CD4-positive, alpha-beta T cell treated with Interleukin-12 subunit alpha and Interleukin-12 subunit beta, for 1 hour (primary cell): ENCODE results near the gene PHLDA1.
A peak's percentile ranks its signal among the peaks of the same experiment; 100 is the strongest.

Experiments
- DNase-seq: peaks from one replicate; pipeline ENCODE4 v3.0.0-alpha.2; 2020

PHLDA1 gene

DNA sequence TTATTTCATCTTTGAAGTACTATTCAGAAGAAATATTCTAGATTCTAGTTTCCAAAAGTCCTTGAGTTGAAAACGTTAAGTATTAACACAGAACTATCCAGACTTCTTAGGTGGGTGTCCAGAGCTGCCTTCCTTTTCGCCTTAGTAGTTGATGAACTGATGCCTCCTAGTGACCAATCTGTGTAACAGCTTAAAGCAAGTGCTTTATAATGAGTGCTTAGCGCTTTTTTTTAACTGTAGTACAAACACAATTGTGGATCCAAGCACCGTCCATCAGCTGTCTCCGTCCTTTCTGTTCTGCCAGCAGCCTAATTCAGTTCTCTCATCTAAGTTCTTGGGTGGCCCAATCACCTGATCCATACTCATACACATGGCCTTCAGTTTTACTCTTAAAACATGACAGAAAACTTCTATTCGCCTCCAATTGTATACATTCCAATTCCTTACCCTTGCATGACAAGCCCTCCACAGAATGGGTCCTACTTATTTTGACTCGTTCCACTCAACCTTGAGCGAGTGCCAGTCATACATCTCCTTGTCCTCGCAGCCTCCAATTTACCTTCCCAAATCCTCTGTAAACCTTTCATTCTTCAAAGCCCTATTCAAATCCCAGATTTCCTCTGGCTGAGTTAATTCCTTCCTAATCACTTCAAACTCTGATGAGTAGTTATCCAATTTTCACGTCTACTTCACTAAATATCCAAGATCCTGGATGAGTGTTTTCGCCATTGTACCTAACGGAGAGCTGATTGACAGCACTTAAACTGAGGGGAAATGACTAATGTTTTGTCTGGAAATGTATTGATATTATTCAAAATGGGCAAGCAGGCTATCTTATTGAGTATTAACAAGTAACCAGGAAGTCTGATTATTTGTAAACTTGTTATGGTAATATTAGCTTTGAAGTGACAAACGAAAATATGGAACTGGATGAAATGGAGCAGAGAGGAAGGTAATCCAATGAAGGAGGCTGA, 5.8 kb upstream of the PHLDA1 start:
- DNase-seq = peak; percentile 77

DNA sequence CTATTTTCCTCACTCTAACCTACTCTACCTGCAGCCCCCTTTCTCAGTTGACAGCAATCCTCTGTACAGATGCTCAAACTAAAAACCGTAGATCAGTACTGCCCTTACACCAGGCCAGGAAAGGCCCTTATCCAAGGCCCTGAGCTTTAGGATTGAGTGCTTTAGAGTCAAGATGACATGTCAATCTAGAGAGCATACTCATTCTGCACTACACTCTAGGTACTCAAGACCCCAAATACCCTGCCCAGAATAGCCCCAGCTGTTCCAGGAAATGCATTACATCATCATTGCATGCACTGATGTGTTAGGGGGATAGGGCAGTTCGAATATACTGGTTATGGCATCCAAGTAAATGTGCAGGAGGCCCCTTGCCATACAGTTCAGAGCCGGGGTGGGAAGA, 3.5 kb upstream of the PHLDA1 start:
- DNase-seq = no peak

DNA sequence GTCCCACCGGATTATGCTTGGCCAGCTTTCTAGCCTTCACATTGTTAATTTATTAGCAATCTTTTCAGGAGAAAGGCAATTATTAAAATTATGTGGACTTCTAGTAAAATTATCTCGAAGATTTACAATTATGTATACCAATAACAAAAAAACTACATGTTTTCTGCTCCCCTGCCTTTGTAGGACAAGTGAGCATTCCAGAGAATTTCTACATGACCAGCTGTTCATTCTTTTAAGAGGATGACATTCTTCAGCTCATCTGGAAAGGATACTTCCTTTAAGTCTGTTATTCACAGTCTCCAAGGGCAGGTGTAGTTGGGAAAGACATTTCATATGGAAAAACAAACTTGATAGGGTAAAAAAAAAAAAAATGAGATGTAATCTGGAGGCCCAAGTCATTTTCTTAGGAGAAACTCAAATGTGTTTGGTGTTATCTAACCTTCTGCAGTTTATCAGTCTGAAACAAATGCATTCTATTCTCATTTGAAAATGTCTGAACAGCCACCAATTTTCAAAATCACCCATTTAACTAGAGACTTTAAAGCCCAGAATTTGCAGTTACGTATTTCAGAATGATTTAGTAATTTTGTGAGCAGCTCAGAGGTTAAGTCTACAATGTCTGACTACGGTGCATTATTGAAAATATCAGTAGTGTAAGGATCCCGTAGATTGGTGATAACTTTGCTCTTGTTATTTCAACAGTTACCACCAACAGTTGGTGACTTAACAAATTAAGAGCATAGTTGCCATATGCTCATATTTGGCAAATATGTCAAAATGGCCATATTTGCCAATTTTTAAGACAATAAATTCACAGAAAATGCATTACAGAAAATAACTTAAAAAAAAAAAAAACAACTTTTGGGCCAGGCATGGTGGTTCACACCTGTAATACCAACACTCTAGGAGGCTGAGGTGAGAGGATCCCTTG, 1.8 kb upstream of the PHLDA1 start:
- DNase-seq = no peak

DNA sequence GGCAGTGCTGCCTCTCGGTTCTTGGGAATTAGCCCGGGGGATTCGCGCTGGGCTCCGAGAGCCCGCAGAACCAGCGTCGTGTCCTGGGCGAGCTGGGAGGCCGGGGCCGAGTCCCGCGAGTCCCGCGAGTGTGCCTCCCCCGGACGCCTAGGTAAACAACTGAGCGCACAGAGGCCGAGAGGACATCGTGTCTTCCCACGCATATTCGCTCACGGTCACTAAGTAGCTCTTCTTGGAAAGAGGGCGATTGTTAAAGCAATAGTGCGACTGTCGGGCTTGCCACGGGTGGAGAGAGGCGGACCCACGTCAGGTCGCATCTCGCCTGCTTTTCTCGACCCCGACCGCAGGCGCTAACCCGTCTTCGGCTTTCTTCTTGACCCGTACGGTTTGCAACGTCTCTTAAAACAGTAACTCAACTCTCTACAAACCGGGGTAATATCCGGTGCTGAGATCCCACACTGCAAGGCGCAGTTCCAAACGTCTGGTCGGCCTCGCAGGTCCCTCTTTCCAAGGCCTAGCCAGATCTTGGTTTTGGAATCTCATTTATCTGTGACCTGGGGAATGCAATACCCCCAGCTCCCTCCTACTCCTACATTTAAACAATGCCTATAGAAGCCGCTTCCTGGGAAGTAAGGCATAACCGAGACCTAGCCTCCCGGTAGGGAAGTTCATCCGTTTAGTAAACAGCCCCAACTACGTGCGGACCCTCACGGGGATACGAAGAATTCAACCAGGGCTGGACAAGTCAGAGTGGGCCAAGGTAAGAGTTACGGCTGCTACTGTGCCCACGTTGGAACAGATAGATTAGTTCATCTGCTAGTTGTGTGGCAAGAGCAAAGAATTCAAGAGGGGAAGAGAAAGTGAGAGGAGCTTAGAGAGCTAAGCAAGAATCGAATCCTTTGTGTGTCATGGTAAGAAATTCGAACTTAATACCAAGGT, 736 bp upstream of the PHLDA1 start:
- DNase-seq = peak; percentile 46

DNA sequence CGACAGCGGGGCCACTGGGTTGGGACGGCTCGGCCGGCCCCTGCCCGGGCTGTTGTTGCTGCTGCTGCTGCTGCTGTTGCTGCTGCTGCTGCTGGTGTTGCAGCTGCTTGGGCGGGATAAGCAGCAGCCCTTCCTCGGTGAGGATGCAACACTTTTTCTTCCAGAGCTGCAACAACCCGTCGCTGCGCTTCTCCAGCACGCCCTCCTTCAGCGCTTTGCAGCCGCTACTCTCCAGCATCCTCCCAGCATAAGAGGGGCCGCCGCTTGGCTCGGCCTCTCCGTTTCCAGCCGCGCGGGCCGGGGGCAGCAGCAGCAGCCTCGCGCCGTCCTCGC, 529 bp downstream of the PHLDA1 start:
- DNase-seq = peak; percentile 33

DNA sequence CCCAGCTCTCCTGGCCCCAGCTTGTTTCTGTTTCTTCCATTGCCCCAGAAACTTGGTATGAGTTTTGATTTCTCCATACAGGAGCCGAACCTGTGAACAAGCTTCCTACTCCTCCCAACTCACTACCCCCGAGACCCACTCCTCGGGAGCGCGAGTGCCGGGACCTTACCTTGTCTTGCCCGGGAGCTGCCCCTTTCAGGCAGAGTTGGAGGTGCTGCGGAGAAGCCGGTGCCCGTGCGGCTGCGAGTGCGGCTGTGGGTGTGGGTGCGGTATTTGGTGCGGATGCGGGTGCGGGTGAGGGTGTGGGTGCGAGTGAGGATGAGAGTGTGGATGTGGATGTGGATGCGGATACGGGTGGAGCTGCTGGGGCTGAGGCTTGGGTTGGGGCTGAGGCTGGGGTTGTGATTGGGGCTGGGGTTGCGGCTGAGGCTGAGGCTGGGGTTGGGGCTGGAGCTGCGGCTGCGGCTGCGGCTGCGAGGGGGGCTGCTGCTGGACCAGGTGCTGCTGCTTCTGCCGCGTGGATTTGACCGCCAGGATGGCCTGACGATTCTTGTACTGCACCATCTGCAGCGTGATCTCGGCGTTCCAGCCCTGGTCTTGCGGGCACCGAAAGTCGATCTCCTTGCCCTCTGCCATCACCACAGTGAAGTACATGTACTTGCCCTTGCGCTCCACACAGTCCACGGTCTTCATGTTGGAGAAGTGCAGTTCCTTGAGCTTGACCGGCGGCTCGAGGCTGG, 1.1 kb downstream of the PHLDA1 start:
- DNase-seq = peak; percentile 66

DNA sequence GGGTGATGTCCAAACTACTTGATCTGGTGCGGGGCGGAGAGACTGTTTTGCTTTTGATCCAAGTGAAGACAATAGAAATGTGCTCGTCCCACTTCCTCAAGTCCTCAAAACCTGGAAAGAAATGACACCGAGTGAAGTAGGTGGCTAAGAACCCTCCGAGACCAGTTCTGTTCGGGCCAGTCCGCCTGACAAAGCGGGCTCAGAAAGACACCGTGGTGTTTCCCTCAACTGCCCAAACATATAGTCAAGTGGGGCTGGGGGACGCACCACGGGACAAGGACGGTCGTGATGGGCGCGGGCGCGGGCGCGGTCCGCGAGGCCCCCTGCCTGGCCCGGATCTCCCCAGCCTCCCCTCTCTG, 1.6 kb downstream of the PHLDA1 start:
- DNase-seq = no peak

DNA sequence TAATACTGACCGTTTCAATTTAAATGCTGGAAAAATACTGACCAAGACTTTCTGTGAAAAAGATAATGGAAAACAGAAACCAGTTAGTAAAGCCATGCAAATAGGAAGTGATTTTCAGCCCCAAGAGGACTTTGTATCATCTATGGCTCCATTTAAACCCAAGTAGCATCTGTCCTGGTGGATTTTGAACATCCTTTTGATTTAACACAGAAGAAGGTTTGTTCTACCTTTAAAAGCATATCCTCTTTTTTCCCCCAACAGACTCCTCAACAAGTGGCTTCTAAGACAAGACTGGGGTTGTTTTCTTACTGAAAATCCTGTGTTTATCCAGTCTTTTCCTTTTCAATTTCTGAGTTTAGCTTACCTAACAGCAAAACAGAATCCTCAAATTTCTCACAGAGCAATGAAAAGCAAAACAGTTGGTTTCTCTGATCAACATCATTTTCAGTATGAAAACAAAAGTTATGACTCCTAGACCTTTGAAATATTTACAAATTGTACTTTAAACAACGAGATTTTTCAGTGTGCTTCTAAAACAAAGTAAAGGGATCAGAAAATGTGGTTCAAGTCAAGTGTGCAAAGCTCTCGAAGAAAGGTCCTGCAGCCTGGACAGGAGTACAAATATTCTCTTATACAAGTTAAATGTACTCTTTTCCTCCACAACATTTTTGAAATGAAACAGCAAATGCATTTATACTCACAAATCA, 2.9 kb downstream of the PHLDA1 start:
- no peak for DNase-seq

DNA sequence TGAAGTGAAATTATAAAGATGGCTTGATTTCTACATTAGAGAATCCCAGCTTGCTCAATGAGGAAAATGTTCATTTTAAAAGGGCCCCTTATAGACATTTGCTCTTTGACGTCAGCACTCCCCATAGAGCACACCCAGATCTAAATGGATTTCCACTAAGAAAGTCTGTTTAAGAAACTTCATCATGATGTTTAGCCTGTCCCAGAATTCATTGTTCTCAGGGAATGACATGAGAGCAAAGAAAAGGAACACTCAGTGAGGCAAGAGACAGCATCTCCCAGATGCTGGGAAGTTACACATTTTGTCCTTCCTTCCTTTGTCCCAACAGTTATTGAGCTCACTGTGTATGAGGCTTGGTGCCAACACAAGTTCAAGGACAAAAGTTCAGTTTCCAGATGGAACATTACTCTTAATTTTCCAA, 4.9 kb downstream of the PHLDA1 start:
- DNase-seq = no peak

DNA sequence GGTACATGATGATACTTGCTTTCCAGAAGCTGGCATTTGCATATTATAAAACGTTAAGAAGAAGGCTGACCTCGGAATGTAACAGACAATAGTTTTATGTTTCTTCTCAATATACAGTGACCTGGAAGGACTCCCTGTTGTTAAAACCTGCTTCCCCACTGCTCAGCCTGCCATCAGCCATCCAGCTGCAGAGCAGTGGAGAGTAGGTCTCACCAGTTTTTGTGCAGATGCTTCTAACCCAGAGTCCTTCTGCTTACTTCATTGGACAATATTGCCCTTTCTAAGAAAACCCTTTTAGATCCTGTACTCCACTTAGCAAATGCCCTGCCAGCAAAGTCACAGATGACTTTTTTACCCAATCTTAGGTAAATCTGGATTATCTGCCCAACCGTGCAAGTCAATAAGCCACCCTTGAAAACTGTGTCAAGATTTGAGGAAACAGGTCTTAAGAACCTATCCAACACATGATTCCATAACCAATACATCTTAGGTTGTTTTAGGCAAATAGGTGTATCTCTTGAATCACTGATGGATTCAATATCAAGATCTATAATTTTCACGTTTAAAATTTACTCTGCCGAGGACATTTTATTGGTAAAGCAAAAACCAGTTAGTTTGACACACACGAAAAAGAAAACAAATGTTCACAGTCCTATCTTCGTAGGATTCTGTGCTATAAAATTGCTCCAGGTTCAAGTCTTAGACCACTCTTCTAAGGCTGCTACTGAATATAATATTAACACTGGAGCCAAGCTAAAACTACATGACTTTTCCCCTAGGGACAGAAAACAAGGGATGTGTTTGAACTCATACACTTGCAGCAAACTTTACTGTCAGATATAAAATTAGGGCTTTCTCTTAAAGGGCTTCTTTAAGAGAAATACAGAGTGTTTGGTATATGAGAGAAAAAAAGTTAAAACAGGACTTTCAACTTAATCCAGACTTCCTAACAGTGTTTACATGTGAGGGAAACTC, 5.7 kb downstream of the PHLDA1 start:
- no peak for DNase-seq

DNA sequence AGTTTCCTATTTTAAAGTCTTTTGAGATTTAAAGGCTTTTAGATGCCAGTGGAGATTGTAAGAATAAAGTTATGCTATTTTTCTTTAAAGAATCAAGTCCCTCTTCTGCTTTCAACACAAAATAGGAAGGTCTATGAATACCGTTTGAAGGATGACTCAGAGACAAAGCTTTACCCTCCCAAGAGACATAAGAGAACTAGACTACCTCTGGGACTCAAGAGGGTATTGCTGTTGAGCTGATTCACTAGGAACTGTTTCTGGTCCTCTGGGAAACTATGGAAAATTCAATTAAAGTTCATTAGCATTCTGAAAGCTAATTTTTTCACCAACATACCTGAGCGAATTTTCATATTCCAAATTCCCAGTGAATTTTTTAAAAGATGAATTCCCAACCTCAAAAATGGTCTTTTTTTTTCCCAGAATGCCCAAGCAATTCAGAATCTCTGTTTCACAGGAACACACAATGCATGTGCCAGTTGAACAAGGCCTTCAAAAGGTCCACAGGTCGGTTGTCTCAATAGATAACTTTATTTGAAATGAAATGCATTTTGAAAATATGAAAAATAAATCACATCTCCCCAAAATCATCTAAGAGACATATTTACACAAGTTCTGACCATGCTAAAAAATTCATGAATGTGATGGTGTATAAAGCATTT, 6.5 kb downstream of the PHLDA1 start:
- DNase-seq = no peak

DNA sequence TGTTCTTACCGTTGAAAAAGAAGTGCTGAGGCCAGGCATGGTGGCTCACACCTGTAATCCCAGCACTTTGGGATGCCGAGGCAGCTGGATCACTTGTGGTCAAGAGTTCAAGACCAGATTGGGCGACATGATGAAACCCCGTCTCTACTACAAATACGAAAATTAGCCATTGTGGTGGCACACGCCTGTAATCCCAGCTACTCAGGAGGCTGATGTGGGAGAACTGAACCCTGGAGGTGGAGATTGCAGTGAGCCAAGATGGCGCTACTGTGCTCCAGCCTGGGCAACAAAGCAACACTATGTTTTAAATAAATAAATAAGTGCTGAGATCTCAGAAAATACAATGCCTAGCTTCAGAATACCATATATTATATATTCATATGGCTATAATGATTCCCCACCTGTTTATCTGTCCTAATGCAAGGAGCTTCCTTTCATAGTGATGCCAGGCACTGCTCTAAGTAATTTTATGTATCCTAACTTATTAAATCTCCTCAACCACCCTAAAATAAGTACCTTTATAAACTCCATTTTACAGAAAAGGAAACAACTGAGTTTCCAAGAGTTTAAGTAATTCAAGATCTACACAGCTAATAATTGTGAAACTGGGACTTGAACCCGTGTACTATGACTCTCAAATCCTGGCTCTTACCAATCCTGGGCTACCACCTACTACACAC, 7.3 kb downstream of the PHLDA1 start:
- no peak for DNase-seq

DNA sequence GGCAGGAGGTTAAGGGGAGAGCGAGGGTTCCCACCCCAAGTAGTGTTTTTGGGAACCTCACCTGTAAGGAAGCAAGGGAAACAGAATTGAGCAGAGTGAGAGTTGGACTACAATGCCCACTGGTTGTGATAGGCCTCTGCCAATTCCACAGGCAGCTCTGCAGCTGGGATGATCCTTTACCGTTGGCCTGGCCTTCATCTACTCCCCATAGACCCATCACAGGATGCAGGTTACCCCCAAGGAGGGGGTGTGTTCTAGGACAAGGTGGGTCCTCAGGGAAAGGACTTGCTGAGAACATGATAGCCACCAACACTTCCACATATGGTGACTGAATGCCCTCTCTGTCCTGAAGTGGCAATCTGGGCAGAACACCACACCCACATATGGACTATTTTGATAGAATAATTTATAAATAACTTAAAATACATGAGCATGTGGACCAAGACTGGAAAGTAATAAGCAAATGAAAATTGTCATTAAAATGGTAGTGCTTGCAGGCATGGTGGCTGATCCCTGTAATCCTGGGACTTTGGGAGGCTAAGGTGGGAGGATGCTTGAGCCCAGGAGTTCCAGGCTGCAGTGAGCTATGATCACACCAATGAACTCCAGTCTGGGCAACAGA, 8.4 kb downstream of the PHLDA1 start:
- no peak for DNase-seq

DNA sequence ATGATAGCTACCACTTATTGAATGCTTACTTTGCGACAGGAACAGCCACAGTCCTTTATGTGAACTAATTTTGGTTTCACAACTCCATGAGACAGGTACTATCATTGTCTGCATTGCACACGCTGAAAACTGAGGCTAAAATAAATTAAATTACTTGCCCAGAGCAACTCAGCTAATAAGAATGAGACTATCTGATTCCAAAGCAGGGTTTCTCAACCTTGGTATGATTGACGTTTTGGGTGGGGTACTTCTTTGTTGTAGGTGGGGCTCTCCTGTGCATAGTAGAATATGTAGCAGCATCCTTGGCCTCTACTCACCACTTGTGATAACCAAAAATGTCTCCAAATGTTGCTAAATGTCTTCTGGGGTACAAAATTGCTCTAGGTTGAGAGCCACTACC, 9.1 kb downstream of the PHLDA1 start:
- no peak for DNase-seq

DNA sequence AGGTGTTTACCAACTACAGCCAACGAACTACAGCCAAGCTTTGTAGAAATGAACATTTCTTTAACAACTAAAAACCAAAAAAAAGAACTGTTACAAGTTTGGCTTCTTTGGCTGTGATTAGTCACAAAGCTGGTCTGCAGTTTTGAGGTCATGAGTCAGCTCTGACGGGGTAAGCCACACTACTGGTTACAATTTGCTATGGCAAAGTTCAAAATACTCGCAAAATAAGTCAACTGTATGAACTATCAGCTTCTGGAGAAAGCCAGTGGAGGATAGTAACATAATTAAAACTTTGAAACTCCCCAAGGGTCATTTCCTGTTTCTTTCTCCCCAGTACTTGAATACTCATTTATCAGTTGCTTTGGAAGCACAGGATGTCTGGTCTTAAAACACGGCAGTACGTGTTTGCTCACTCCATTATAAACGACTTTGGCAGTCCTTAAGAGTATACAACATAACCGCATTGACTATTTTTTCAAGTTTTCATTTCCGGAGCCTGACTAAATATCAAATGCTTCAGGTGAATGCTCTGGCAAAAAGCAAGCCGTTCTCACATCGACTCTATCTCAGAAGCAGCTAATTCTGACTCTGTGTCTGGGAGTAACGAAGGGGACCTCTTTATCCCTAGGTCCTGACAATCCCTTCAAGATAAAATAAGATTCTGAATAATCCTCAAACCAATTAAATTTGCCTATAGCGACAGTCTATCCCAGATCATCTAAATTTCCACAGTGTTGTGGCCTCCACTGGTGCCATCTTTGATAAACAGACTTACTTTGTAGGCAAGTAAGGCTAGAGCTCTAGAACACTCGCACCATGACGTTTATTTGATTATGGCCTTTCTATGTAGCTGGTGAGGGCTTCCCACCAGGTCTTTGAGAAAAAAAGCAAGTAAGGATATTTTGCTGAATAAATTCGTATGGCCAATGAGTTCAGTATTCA, 10.6 kb downstream of the PHLDA1 start:
- DNase-seq = peak; percentile 79

DNA sequence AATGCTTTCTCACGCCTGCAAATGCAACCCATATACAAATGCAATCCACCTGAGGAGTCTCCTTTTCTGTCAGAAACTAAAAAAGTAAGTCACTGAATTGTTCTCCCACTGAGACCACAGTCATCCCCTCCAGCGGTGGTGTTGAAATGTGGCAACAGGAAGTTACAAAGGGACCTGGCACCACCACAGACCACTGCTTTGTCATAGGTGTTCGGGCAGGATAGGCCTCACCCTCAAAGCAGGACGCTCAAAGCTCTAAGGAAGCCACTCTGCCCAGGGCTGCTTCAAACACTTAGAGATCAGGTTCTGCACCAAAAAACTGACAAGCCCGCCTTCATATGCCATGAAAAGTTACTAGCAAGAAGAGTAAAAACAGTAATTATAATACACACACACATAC, 11.3 kb downstream of the PHLDA1 start:
- DNase-seq = peak; percentile 77

DNA sequence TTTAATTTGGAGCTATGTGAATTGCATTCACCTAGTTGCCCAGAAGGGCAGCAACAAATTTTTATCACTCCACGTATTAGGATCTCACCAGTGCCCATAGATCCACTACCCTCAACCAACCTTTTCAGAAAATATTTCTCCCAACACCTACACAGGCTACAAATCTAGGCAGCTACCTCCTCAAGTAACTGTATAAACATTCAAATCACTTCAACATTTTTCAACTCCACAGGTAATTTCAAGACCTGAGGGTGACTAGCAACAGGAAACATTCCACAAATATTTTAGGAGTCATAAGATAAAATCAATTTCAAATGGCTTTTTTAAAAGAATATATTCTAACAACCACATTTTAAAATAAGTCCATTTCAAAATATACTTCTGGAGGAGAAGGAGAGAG, 12.9 kb downstream of the PHLDA1 start:
- no peak for DNase-seq
